Hematopoietic multipotent progenitor cell treated with erythropoietin and hydrocortisone succinate and interleukin-3 and kit ligand, for 8 days (in vitro differentiated cells): ENCODE results near the gene FOXN4.

Source experiments
- DNase-seq: peaks from one replicate; pipeline ENCODE4 v3.0.0-alpha.2; 2015

The FOXN4 gene

GRCh38 chr12:109304485-109304884 lies 4.6 kb downstream of the FOXN4 start:
- DNase-seq = no peak

DNA sequence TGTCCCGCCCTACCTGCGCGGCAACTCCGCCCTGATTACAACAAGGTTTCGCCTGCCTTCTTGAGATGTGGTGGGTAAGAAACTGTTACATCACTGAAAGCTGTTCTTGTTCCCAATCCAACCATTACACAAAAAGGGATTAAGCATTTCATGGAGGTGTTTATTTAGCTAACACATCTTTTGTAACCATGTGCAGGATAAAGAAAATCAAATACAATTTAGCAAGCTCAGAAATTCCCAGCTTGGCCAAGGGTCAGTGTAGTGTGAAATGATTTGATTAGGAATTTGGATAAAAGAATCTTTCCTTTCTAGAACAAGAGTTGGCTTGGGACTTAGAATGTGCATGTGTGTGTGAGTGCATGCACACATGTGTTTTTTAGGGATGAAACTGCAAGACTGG lies 6.3 kb downstream of the FOXN4 start:
- DNase-seq = no peak

DNA sequence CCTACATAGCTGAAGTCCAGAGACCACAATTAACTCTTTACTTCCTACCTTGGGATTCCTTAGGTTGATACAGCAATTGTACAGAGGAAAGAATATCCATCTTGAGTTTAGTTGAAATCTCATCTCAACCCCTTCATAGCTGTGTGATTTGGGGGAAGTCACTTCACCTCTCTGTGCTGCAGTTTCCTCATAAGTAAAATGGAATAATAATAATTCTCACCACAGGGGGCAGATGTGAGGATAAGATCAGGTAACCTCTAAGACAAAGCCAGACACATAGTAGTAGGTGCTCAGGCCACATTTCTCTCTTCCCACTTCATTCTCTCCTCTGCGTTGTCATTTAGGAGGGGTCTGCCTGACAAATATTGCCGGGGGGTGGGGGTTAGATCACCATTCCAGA lies 6.7 kb downstream of the FOXN4 start:
- DNase-seq = peak; percentile 23

DNA sequence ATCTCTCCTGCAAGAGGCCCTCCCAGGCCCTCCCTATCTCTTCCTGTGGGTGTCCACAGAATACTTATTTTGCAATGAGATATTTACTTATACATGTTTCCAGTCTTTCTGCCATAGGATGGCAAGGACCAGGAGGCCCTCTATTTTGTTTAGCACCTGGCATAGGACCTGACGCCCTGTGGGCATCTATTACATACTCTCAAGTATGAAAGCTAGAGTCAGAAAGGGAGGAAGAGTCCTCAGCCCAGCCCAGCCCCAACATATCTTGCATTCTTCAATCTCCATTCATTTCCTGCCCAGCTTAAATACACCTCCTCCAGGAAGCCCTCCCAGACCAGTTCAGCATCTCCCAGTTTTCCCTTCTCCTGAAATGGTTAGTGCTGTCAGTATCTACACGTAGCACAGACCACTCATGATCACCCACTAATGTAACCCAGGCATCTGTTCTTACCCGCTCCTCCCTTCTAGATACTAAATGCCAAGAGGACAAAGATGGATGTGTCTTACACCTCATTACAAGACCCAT lies 7.4 kb downstream of the FOXN4 start:
- DNase-seq = no peak

DNA sequence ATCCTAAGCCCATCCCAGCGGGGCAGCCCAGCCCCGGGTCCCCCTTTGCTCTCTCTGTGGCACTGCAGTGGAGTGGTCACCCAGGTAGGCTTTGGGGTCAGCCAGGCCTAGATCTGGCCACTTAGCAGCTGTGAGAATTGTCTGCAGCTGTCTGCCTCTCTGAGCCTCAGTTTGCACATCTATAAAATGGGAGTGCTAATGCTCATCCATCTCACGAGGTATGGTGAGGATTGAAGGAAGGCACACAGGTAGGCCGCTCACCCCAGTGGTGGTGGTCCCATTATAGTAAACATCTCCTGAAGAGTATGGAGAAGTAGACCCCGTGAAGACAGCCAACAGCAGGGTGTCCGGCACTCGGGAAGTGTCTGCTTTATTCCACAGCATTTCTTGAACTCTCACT lies 9.2 kb downstream of the FOXN4 start:
- no peak for DNase-seq

DNA sequence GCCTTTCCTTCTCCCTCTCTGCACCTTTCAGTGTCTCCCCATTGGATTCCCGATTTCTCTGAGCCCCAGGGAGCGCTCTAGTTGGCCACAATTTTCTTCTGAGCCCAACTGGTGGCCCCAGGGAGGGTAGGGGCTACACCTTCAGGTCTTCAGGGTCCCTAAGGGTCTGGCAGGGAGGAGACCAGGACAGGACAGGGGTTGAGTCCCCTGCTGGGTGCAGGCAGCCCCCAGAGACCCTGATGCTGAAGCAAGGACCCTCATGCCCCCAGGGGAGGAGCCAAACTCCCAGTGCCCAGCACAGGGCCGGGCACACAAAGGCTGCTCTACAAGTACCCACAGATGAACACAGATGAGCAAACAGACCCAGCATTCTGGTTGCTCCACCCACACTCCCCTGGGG lies 12.7 kb downstream of the FOXN4 start:
- no peak for DNase-seq

- DNase-seq = no peak
These were observed 13.2 kb downstream of the FOXN4 start for GRCh38 chr12:109295764-109296425.

DNA sequence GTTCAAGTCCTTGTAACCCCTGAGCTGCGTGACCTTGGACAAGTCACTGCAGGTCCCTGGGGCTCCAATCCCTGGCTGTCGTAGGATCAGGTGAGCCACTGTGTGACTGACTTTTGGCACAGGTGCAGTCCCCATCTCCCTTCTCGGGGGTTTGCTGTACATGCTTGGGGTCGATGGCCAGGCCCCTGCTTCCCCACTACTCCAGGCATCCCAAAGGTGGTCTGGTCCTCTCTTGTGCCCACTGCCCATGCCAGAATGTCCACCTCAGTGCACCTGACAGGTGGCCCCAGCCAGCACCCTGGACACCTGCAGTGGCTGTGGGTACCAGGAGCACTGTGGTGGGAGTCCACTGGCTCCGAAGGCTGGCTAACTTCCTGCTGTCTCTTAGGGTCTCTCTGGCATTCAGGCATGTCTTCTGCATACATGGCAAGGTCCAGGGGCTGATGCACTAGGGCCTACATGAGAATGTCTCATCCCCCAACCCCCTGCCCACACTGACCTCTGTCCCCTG lies 14.7 kb downstream of the FOXN4 start:
- DNase-seq = no peak

- DNase-seq = no peak
These were observed 16.0 kb downstream of the FOXN4 start for GRCh38 chr12:109293106-109293505.

- no peak for DNase-seq
These were observed 16.8 kb downstream of the FOXN4 start for GRCh38 chr12:109292342-109292711.

- DNase-seq = no peak
These were observed 17.4 kb downstream of the FOXN4 start for GRCh38 chr12:109291521-109292341.

DNA sequence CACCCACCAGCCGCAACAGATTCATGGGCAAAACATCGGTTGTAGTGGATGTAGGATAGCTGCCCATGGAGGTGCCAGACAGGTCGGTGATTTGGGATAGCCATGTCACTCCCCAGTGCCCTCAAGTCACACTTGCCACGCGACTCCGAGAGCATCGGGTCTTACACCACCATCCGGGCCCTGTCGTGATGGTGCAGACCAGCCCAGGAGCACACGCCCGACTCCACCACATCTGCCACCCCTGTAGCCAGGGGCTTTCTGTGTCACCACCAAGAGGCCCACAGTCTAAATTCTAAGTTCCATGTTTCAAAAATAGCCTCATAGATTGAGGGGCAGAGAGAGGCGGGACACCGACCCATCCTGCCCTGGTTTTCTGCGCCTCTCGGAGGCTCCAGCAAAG lies 18.0 kb downstream of the FOXN4 start:
- no peak for DNase-seq

DNA sequence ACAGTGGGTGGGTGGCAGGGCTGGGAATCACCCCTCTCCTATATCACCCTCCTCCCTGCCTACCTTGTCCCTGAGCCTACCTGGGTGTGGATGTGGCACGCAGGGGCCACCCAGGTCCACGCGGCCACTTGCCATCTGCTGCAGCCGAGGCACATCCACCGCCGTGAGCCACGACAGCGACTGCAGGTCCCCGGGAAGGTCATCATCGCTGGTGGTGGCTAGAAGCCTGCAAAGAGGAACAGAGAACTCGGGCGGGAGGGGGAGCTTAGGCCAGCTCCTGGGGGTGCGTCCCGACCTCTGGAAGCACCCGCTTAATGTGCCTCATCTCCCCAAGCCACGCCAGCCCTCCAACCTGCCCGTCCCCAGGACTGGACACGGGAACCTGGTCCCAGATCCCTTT lies 19.0 kb downstream of the FOXN4 start:
- DNase-seq = no peak

DNA sequence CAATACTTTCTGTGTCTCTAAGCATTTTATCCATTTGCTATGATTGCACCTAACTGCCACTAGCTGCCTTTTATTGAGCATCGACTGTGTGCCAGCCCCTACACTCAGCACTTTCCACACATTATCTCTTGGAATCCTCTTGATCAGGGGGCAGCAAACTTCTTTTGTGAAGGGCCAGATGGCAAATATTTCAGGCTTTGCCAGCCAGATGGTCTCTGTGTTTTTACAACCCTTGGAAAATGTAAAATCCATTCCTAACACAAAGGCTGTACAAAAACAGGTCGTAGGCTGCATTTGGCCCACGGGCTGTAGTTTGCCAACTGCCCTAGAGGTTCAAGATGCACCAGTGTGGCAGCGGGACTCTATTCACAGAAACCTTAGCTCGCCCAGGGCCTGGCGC lies 19.5 kb downstream of the FOXN4 start:
- DNase-seq = no peak

- no peak for DNase-seq
These were observed 20.1 kb downstream of the FOXN4 start for GRCh38 chr12:109289004-109289403.

GRCh38 chr12:109288571-109288970 lies 20.5 kb downstream of the FOXN4 start:
- no peak for DNase-seq

DNA sequence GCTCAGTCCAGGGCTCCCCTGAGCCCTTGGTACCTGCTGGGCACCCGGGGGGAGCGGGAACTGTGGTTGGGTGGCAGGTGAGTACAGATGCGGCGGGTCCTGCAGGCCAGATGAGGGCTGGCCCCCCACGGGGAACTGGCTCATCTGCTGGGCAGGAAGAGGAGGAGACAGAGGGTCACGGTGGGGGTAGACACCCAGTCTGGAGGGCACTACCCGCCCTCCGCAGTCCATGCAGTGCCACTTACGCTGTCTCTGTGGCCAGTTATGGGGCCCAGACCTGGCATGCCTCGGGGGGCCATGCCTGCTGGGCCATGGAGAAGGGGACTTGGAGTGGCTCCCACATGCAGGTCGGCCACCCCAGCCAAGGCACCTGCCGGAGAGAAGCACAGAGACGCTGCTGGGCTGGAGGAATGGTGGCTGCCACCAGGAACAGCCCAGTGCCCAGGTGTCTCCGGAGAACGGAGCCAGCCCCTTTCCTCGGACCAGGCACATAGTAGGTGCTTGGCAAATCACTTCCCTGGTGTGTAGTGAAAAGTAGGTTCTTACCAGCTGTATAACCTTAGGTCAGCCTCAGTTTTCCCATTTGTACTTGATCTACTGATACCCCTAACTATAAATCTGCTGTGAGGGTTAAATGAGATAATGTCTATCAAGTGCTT lies 21.1 kb downstream of the FOXN4 start:
- DNase-seq = no peak

DNA sequence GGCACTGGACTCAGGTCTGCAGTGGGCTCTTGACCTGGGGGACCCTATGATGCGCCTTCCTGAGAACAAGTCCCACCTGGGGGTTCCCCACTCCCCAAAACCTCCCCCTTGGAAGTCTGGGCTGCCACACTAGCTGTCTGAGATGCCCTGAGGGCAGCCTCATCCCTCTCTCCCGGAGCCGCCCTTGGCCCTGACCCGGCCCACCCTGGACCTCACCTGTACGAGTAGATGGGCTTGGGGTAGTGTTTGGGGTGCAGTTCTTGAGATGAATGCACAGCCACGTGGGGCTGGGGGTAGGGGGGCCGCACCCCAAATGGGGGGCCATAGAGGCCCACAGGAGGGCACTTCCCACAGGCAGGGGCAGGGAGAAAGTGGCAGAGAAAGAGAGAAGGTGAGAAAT lies 21.9 kb downstream of the FOXN4 start:
- no peak for DNase-seq

- DNase-seq = no peak
These were observed 22.4 kb downstream of the FOXN4 start for GRCh38 chr12:109286652-109287051.

GRCh38 chr12:109286252-109286651 lies 22.8 kb downstream of the FOXN4 start:
- no peak for DNase-seq

DNA sequence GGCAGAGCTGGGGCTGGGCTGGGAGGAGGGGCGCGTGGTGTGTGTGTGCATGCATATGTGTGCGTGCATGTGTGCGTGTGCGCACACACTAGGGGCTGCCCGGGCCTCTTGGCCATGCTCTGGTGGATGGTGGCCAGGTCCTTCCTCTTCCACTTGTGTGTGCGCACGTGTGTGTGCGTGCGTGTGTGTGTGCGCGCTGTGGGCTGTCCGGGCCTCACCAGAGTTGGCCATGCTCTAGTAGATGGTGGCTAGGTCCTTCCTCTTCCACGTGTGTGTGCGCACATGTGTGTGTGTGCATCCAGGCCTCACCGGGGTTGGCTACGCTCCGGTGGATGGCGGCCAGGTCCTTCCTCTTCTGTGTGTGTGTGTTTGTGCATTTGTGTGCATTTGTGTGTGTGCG lies 24.7 kb downstream of the FOXN4 start:
- DNase-seq = no peak

DNA sequence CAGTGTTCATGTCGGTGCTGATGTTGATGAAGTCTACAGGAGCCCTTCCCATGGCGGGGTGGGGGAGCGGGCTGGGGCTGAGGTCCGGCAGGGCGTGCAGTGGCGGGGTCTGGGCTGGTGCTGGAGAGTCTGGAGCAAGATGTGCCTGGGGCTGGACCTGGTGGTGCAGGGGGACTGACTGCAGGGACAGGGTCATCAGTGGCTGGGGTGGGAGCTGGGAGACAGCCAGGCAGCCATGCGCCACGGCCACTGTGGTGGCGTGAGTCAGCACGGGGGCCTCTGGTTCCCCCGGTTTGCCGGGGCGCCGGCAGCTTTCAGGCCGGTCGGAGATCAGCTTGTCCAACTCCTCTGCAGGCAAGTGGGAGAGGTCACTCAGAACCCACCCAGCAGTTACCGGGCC lies 27.6 kb downstream of the FOXN4 start:
- no peak for DNase-seq

GRCh38 chr12:109279525-109279924 lies 29.6 kb downstream of the FOXN4 start:
- DNase-seq = no peak

DNA sequence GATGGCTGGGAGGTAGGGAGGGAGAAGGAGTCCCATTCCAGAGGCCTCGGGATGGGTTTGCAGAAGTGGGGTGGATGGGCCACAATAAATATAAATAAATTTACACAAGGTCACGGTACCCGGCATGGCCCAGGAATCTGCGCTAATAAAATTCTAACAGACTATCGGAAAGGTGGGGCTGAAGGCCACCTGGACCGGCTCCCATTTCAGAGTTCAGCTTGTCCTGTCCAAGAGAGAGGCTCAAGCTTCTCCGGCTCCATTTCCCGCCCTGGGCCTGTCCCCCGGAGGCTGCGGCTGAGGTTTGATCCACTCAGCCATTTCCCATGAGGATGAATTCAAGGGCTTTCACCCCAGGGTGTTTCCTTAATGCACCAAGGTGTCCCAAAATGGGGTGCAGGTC lies 30.2 kb downstream of the FOXN4 start:
- DNase-seq = no peak
